WTC11 (cell line): Measurements from ENCODE around the gene TSC22D2. TPM values are rescaled to one million over a fixed set of nuclear protein-coding genes. Genes with fewer than 3 reads are reported as not detected.

Experiments
- ATAC-seq: fragments of 200-7000 bp; cut with Tn5 transposase; 2 replicates; pipeline ENCODE4 v1.10.0; 2021; ENCODE audit warnings: mild to moderate bottlenecking, moderate library complexity
- CTCF ChIA-PET: fragments of 300-600 bp; sonication (Branson Sonifier 250); formaldehyde crosslinking; loops from one replicate; lab custom pipeline; 2021; ENCODE audit warnings: antibody characterized with exemption; lab: Charles Lee
- POLR2A ChIA-PET: fragments of 350-600 bp; sonication (Branson Sonifier 250); formaldehyde crosslinking; loops from one replicate; lab custom pipeline; 2021; ENCODE audit warnings: antibody characterized with exemption; lab: Charles Lee
- DNase-seq: peaks from one replicate; pipeline ENCODE4 v3.0.0; 2021; ENCODE audit warnings: low spot score
- H3K27ac Mint-ChIP-seq: 2 replicates; pipeline ENCODE4 v1.8.0; 2021; ENCODE audit warnings: mixed read lengths
- H3K27me3 Mint-ChIP-seq: 2 replicates; pipeline ENCODE4 v1.8.0; 2021; ENCODE audit warnings: low read depth, mild to moderate bottlenecking, moderate library complexity, mixed read lengths
- H3K36me3 Mint-ChIP-seq: 2 replicates; pipeline ENCODE4 v1.8.0; 2021; ENCODE audit warnings: mixed read lengths
- H3K4me1 Mint-ChIP-seq: 2 replicates; pipeline ENCODE4 v1.8.0; 2022; ENCODE audit warnings: mixed read lengths
- H3K4me3 Mint-ChIP-seq: 2 replicates; pipeline ENCODE4 v1.8.0; 2021; ENCODE audit warnings: mild to moderate bottlenecking, moderate library complexity, mixed read lengths
- H3K9me3 Mint-ChIP-seq: 2 replicates; pipeline ENCODE4 v1.8.0; 2021; ENCODE audit warnings: mixed read lengths
- ATF3 ChIP-seq: sonication (generic); formaldehyde crosslinking; conservative IDR thresholded peaks from 2 replicates; pipeline ENCODE4 v1.8.1; 2022; ENCODE audit warnings: mild to moderate bottlenecking, missing genetic modification reagents
- CTCF ChIP-seq: fragments of 200-600 bp; IDR thresholded peaks from 2 replicates; pipeline ENCODE4 v1.8.0; 2022; ENCODE audit warnings: antibody characterized with exemption
- E2F5 ChIP-seq: sonication (generic); formaldehyde crosslinking; IDR thresholded peaks from 2 replicates; pipeline ENCODE4 v1.8.1; 2022; ENCODE audit warnings: mild to moderate bottlenecking, moderate library complexity, missing genetic modification reagents
- EMX1 ChIP-seq: fragments of 250-450 bp; sonication (Bioruptor Pico); IDR thresholded peaks from 2 replicates; pipeline ENCODE4 v1.8.0; 2021; ENCODE audit warnings: mild to moderate bottlenecking
- HMGXB4 ChIP-seq: sonication (generic); formaldehyde crosslinking; IDR thresholded peaks from 2 replicates; pipeline ENCODE4 v1.8.1; 2023; ENCODE audit warnings: mild to moderate bottlenecking, moderate library complexity, missing genetic modification reagents
- IRF2 ChIP-seq: sonication (generic); formaldehyde crosslinking; IDR thresholded peaks from 2 replicates; pipeline ENCODE4 v1.8.0; 2022; ENCODE audit warnings: low read depth, missing genetic modification reagents, borderline replicate concordance
- KAT7 ChIP-seq: sonication (generic); formaldehyde crosslinking; IDR thresholded peaks from 2 replicates; pipeline ENCODE4 v1.8.1; 2023; ENCODE audit warnings: missing genetic modification reagents, mild to moderate bottlenecking, borderline replicate concordance
- NR3C1 ChIP-seq: sonication (generic); formaldehyde crosslinking; conservative IDR thresholded peaks from 2 replicates; pipeline ENCODE4 v1.8.1; 2023; ENCODE audit warnings: low read depth, mild to moderate bottlenecking, missing genetic modification reagents
- PRDM15 ChIP-seq: sonication (generic); formaldehyde crosslinking; IDR thresholded peaks from 2 replicates; pipeline ENCODE4 v1.8.0; 2022; ENCODE audit warnings: missing genetic modification reagents
- PREB ChIP-seq: sonication (generic); formaldehyde crosslinking; IDR thresholded peaks from 2 replicates; pipeline ENCODE4 v1.8.1; 2022; ENCODE audit warnings: mild to moderate bottlenecking, missing genetic modification reagents, moderate library complexity, borderline replicate concordance
- TCF7 ChIP-seq: sonication (generic); formaldehyde crosslinking; IDR thresholded peaks from 2 replicates; pipeline ENCODE4 v1.8.0; 2022; ENCODE audit warnings: mild to moderate bottlenecking, low read depth, missing genetic modification reagents, moderate library complexity
- ZNF512 ChIP-seq: sonication (generic); formaldehyde crosslinking; IDR thresholded peaks from 2 replicates; pipeline ENCODE4 v1.8.1; 2022; ENCODE audit warnings: missing genetic modification reagents, borderline replicate concordance
- ZNF532 ChIP-seq: fragments of 250-450 bp; sonication (Bioruptor Pico); IDR thresholded peaks from 2 replicates; pipeline ENCODE4 v1.9.0; 2021; ENCODE audit warnings: mild to moderate bottlenecking, borderline replicate concordance
- total RNA-seq: library from RNA; stranded (reverse); gene quantifications from 3 replicates; pipeline ENCODE4 v1.2.3, GENCODE V29; 2021

TSC22D2 gene
- total RNA-seq, 1 experiment from 2014 or later: 24.0 TPM

- no peak for TF ChIP-seq E2F5 (CRISPR knock-in tag)
These were observed 61.2 kb downstream of the TSC22D2 start (continued) for GRCh38 chr3:150469031-150469930.

GRCh38 chr3:150469931-150470740 is 62.0 kb downstream of the TSC22D2 start:
- DNase-seq (no peak), ATAC-seq (no peak)
- Mint-ChIP-seq H3K4me1 (peaks cover 23% of the 10 kb centered on the region), H3K9me3 (peaks cover 7% of the 10 kb centered on the region), H3K4me3 (no peak overlapping the region), H3K36me3 (no peaks in the 10 kb centered on the region), H3K27me3 (no peaks in the 10 kb centered on the region), H3K27ac (no peak overlapping the region)
- CTCF ChIA-PET: interaction anchor here (1.7 kb wide), 1 partner anchor 25 kb away, joined by 8 read pairs; no protein-coding TSS in a partner anchor
- POLR2A ChIA-PET: no interaction called here
- TF ChIP-seq ZNF512 (CRISPR knock-in tag) (no peak), NR3C1 (no peak), HMGXB4 (no peak), EMX1 (CRISPR knock-in tag) (no peak), TCF7 (no peak), IRF2 (CRISPR knock-in tag) (no peak), PREB (no peak), KAT7 (CRISPR knock-in tag) (no peak), ATF3 (CRISPR knock-in tag) (no peak), PRDM15 (CRISPR knock-in tag) (no peak), CTCF (no peak), ZNF532 (CRISPR knock-in tag) (no peak)
